Keratinocyte (primary cell): ENCODE measurements around the gene RUNX1. TPM values are rescaled to one million over a fixed set of nuclear protein-coding genes. Genes with fewer than 3 reads are reported as not detected.

Experiments
- DNase-seq: peaks from one replicate; pipeline ENCODE4 v3.0.0-alpha.2; 2011; ENCODE audit warnings: low read depth, missing footprints, low spot score
- FAIRE-seq: peaks from 2 replicates; lab custom pipeline; 2011; peaks lifted over from hg19 to GRCh38; lab: Jason Lieb, UNC
- H2AFZ ChIP-seq: 2 replicates; pipeline ENCODE4 v1.6.0; 2012; ENCODE audit warnings: low read length, control low read depth, inconsistent platforms; ENCODE audit not compliant: control insufficient read depth
- H3K27ac ChIP-seq: 2 replicates; pipeline ENCODE4 v1.5.1; 2011; ENCODE audit warnings: low read length; ENCODE audit not compliant: control insufficient read depth, insufficient read depth
- H3K27me3 ChIP-seq: 3 replicates; pipeline ENCODE4 v1.6.0; 2011; ENCODE audit warnings: low read length; ENCODE audit not compliant: control insufficient read depth, insufficient read depth; ENCODE audit errors: extremely low read depth
- H3K36me3 ChIP-seq, 2 experiments: 2 replicates in 1 of 2; 3 replicates in 1 of 2; pipeline ENCODE4 v1.5.1; 2011; ENCODE audit warnings: low read length in 2 of 2, mild to moderate bottlenecking in 1 of 2; ENCODE audit not compliant: control insufficient read depth in 2 of 2, insufficient read depth in 2 of 2; ENCODE audit errors: extremely low read depth in 1 of 2
- H3K4me1 ChIP-seq: 3 replicates; pipeline ENCODE4 v1.5.1; 2011; ENCODE audit warnings: low read length; ENCODE audit not compliant: control insufficient read depth, insufficient read depth; ENCODE audit errors: extremely low read depth
- H3K4me2 ChIP-seq: 3 replicates; pipeline ENCODE4 v1.6.0; 2011; ENCODE audit warnings: low read depth, low read length; ENCODE audit not compliant: control insufficient read depth, insufficient read depth; ENCODE audit errors: extremely low read depth
- H3K4me3 ChIP-seq, 3 experiments: fragments of 200-600 bp in 1 of 3; sonication (generic) in 1 of 3; 2 replicates in 2 of 3; 3 replicates in 1 of 3; pipeline ENCODE4 v1.5.1; 2011 to 2016; ENCODE audit warnings: low read length in 3 of 3, mild to moderate bottlenecking in 3 of 3, control low read depth in 2 of 3, inconsistent platforms in 1 of 3, low read depth in 1 of 3, mixed read lengths in 1 of 3, mixed run types in 1 of 3, moderate library complexity in 1 of 3; ENCODE audit not compliant: control insufficient read depth in 2 of 3, insufficient read depth in 2 of 3; ENCODE audit errors: extremely low read depth in 1 of 3
- H3K79me2 ChIP-seq: 2 replicates; pipeline ENCODE4 v1.6.0; 2012; ENCODE audit warnings: low read length; ENCODE audit not compliant: control insufficient read depth, insufficient read depth
- H3K9ac ChIP-seq: 3 replicates; pipeline ENCODE4 v1.6.0; 2011; ENCODE audit warnings: low read length; ENCODE audit not compliant: control insufficient read depth, insufficient read depth; ENCODE audit errors: extremely low read depth
- H3K9me1 ChIP-seq: 3 replicates; pipeline ENCODE4 v1.6.0; 2011; ENCODE audit warnings: low read length; ENCODE audit not compliant: control insufficient read depth, insufficient read depth; ENCODE audit errors: extremely low read depth
- H3K9me3 ChIP-seq: 2 replicates; pipeline ENCODE4 v1.5.1; 2012; ENCODE audit warnings: low read depth, low read length; ENCODE audit not compliant: control insufficient read depth
- H4K20me1 ChIP-seq: 3 replicates; pipeline ENCODE4 v1.6.0; 2011; ENCODE audit warnings: low read length; ENCODE audit not compliant: control insufficient read depth, insufficient read depth; ENCODE audit errors: extremely low read depth
- EZH2 ChIP-seq: IDR thresholded peaks from one replicate; pipeline ENCODE4 v1.6.1; 2012; ENCODE audit warnings: inconsistent platforms, mild to moderate bottlenecking, low read length, moderate library complexity
- dilution Hi-C: fragments of 300-500 bp; cut with MboI; formaldehyde crosslinking; loops from one replicate; pipeline ENCODE4 v1.7.0; 2020; ENCODE audit warnings: low sequenced_read_pairs; ENCODE audit not compliant: extremely low pct_ligation_motif_present
- polyA plus RNA-seq, 5 experiments: library from polyadenylated mRNA; depleted of rRNA in 3 of 5; stranded (reverse) in 3 of 5; stranded (forward) in 1 of 5; unstranded in 1 of 5; fragments of >200 nt; gene quantifications; 1 replicate in 1 of 5; 2 replicates in 3 of 5; 3 replicates in 1 of 5; pipeline versions ENCODE4 v1.2.1 to v1.2.3, GENCODE V29; 2011 to 2012; ENCODE audit warnings: missing spikeins in 2 of 5, low read depth in 1 of 5, low replicate concordance in 1 of 5
- TF ChIP-seq, protein P1 (sequence below), 3 experiments: IDR thresholded peaks in 1 of 3; conservative IDR thresholded peaks in 1 of 3; optimal IDR thresholded peaks in 1 of 3; 2 replicates in 2 of 3; 3 replicates in 1 of 3; pipeline versions ENCODE3 to v1.5.1; 2011; ENCODE audit warnings: low read length in 3 of 3, mild to moderate bottlenecking in 3 of 3, moderate library complexity in 2 of 3, control low read depth in 1 of 3, inconsistent platforms in 1 of 3; ENCODE audit not compliant: insufficient read depth in 2 of 3; ENCODE audit errors: extremely low read depth in 1 of 3

RUNX1 gene
- polyA plus RNA-seq, 1 donor (not counting 4 experiments of a cell fraction or from before 2014, with no cell fraction given) = 44.9 TPM

DNA sequence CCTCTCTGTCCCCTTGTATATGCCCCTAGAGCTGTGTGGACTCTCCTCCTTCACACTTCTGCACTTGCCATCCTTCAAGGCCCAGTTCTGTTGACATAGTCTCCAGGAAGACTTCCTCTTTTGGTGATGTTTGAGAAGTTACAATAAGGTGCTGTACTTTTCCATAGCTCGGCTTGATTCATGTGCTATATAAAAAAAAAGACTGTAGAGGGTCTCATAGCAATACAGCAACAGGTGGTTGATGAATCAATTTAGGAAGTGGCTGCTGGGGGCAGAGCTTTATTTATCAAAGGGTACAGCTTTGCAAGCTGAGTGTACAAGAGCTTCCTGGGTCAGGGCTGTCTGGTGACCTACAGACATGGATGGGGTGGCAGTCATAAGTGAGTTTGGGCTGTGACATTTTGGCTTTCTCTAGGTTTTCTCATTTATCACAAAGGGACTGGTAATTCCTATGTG is 102.7 kb downstream of the RUNX1 start:
- TF ChIP-seq EZH2 = no peak
- TF ChIP-seq, protein P1, sequence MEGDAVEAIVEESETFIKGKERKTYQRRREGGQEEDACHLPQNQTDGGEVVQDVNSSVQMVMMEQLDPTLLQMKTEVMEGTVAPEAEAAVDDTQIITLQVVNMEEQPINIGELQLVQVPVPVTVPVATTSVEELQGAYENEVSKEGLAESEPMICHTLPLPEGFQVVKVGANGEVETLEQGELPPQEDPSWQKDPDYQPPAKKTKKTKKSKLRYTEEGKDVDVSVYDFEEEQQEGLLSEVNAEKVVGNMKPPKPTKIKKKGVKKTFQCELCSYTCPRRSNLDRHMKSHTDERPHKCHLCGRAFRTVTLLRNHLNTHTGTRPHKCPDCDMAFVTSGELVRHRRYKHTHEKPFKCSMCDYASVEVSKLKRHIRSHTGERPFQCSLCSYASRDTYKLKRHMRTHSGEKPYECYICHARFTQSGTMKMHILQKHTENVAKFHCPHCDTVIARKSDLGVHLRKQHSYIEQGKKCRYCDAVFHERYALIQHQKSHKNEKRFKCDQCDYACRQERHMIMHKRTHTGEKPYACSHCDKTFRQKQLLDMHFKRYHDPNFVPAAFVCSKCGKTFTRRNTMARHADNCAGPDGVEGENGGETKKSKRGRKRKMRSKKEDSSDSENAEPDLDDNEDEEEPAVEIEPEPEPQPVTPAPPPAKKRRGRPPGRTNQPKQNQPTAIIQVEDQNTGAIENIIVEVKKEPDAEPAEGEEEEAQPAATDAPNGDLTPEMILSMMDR (optimal IDR thresholded peaks at IDR 0.05 in 1 of 3, IDR thresholded peaks at IDR 0.05 in 1 of 3, conservative IDR thresholded peaks at IDR 0.05 in 1 of 3; ENCODE audit: extremely low read depth in 1 of 3, insufficient read depth in 2 of 3, low read length in 3 of 3) = no peak
- no peak overlapping the region for H3K9ac ChIP-seq
- H3K27ac ChIP-seq = no peak overlapping the region
- H3K79me2 ChIP-seq = no peaks in the 10 kb centered on the region
- H3K27me3 ChIP-seq = no peaks in the 10 kb centered on the region
- H3K9me3 ChIP-seq = no peaks in the 10 kb centered on the region
- DNase-seq = no peak
- no peak for FAIRE-seq
- dilution Hi-C loops = no loop called here
- no peaks in the 10 kb centered on the region for H4K20me1 ChIP-seq
- H3K4me1 ChIP-seq = no peaks in the 10 kb centered on the region
- no peaks in the 10 kb centered on the region for H3K9me1 ChIP-seq
- H3K4me3 ChIP-seq = no peak overlapping the region
- H2AFZ ChIP-seq = no peak overlapping the region
- H3K4me2 ChIP-seq = no peak overlapping the region
- H3K36me3 ChIP-seq = no peaks in the 10 kb centered on the region

DNA sequence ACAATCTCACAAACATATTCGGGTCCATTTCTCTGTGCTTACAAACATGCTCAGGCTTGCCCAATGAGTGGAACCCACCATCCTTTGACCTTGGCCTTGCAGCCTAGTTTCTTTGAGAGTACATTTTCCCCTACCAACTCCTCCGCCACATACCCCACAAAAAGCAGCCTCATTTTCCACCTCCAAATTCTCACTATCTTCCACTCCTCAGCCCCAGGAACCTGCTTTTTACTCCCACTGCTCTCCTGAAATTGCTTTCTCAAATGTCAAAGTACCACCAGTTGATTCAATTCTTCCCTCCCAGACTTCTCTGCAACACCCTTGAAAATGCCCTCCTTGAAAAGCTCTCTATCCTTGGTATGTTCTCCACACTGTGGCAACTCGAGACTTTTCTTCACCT is 103.8 kb downstream of the RUNX1 start:
- dilution Hi-C loops = no loop called here
- H3K4me3 ChIP-seq = no peak overlapping the region
- H3K27ac ChIP-seq = no peak overlapping the region
- H3K4me2 ChIP-seq = no peak overlapping the region
- no peak for TF ChIP-seq EZH2
- TF ChIP-seq, protein P1 (optimal IDR thresholded peaks at IDR 0.05 in 1 of 3, IDR thresholded peaks at IDR 0.05 in 1 of 3, conservative IDR thresholded peaks at IDR 0.05 in 1 of 3; ENCODE audit: extremely low read depth in 1 of 3, insufficient read depth in 2 of 3, low read length in 3 of 3) = no peak
- H3K9me1 ChIP-seq = no peaks in the 10 kb centered on the region
- no peak overlapping the region for H3K9ac ChIP-seq
- no peaks in the 10 kb centered on the region for H3K36me3 ChIP-seq
- no peak overlapping the region for H2AFZ ChIP-seq
- no peaks in the 10 kb centered on the region for H4K20me1 ChIP-seq
- DNase-seq (no peak), FAIRE-seq (no peak)
- H3K9me3 ChIP-seq = no peaks in the 10 kb centered on the region
- H3K4me1 ChIP-seq = no peaks in the 10 kb centered on the region
- H3K27me3 ChIP-seq = no peaks in the 10 kb centered on the region
- no peaks in the 10 kb centered on the region for H3K79me2 ChIP-seq
